GM19395 (cell line): ENCODE results near the gene OR5AS1.
"Not testable (repeated sequence)": the region's sequence is repeated elsewhere in the genome, so short reads cannot be mapped to it uniquely, and the experiment has no call there.

Experiments used
- ATAC-seq: cut with Tn5 transposase; IDR thresholded peaks from one replicate; pipeline ENCODE4 v1.9.1; 2021; ENCODE audit warnings: mild to moderate bottlenecking, moderate library complexity; ENCODE audit not compliant: unreplicated experiment

OR5AS1 gene

DNA sequence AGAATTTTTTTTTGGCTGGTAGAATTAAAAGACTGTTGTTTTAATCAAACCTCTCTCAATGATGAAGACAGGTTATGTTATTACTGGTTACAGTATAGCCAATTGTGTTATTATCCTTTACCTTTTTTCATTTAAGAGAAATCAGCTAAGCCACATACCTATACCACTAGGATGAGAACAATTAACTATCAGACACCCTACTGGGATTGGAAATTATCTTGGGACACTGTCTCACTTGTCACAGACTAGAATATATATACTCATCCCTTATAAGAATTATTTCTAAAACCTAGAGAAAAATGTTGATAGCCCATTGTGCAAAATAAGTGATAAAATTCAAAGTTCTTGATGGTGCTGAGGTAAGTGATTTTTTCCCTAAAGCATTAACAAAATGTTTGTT lies at the start of gene OR5AS1:
Gene OR5AS1, plus strand, starts transcription at position 301 of the 400 bp plus-strand sequence. CDS start 2,765 bp downstream, outside the sequence.
- ATAC-seq: no peak

DNA sequence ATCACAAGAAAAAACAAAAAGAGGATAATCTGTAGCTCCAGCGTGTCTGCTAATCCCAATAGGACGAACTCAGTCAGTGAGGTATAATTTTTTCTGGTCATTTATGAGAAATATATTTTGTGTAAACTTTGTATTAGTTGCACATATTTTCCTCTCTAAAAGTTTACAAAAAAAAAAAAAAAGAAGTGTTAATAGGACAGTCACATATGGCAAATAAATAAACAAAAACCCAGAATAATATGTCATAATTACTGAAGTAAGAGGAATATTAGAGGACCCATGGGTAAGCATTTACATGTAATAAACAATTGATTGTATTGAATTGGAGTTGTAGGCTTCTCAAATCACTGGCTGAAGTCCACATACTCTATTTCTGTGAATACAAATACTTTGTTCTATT lies 32.9 kb upstream of the OR5AS1 start, which contains the start of gene OR5F1:
Gene OR5F1, minus strand, starts transcription at position 101 of the 400 bp plus-strand sequence. Its CDS starts 0 bp downstream, at position 101.
- ATAC-seq: no peak

DNA sequence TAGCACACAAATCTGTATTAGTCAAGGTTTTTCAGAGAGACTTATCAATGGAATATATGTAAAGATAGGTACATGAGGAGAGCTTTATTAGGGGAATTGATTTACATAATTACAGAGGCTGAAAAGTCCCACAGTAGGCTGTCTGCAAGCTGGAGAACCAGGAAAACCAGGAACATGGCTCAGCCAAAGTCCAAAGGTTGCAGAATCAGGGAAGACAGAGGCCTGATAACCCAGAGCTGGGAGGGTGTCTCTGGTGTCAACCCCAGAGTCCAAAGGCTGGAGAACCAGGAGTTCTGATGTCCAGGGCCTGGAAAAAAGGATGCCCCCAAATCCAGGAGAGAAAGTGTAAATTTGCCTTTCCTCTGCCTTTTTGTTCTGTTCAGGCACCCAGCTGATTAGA lies 16.7 kb upstream of the OR5AS1 start:
- no peak for ATAC-seq

DNA sequence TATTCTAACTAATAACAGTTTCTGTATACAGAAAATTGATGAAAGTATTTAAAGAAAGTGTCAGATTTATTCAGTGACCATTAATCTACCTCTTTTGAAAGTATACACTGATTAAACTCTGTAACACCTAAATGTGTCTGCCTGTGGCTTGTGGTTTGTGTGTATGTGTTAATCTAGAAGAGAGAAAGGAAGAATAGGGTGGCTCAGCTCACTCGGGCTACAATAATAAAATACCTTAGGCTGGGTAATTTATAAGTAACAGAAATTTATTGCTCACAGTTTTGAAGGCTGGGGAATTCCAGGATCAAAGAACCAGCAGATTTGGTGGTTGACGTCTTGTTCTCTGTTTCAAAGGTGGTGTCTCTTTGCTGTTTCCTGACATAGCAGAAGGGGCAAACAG lies 13.6 kb upstream of the OR5AS1 start:
- ATAC-seq: no peak

DNA sequence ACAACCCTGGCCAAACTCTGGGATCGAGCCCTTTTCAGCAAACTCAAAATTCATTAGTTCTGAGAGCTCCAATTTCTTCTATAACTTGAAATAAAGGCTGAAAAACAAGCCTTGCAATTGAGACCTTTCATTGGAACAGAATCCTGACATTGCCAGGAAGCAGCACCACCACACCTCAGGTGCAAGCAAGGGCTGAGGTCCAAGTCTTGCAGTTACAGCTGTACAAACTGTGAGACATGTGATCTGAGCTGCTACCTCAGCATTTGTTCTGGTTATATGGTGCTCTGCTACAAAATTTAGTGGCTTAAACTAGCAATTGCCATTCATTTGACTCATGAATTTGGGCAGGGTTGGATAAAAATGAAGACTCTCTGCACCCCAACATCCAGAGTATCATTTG lies 18.1 kb downstream of the OR5AS1 start:
- ATAC-seq: no peak

DNA sequence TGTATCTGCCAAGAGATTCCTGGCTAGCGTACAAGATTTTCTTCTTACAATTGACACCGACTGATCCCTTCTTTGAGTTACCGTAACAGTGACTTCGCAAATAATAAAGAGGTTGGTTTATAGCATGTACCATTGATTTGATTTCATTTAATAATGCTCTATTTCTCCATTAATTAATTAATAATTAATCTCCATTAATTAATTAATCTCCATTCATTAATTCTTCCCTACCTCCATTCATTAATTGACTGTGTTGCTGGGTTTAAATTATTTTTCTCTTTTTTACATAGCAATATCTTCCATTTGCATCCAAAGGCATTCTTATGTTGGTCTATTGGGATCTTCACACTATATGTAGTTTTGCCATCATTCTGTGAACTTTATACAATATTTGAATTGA lies 21.0 kb downstream of the OR5AS1 start:
- no peak for ATAC-seq

DNA sequence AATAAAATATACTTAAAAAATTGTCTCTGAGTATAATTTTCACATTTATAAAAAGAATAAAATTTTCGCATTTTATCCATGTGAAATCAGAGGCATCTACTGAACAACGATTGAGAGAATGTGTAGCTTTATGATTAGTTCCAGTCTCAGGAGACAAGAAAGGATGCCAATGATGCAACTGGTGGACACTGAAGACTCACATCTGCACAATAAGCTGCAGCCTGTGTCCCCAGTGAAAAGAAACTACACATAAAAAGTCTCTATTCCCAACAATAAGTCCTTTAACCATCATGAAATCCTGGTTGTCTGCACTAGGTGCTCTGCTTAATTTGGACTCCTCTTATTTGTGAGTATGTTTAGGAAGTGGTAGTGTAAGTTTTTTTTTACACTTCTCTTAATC lies 22.0 kb downstream of the OR5AS1 start:
- ATAC-seq: no peak

DNA sequence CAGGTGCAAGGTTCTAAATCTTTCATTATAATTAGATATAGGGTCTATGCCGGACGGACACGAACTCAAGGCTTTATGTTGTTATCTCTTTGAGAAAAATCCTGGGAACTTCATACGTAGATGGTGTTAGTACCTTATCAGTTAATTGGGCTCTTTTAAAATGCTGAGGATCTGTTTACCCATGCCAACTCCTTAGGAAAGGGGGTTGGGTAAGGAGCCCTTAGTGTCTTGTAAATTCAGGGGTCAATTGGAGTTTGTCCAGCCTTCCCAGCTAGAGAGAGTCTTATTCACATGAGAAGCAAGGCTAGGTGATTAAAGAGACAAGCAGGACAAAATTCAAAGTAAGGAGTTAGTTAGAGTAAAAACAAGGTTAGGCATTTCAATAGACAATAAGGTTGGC lies 28.9 kb downstream of the OR5AS1 start:
- ATAC-seq: not testable (repeated sequence)

DNA sequence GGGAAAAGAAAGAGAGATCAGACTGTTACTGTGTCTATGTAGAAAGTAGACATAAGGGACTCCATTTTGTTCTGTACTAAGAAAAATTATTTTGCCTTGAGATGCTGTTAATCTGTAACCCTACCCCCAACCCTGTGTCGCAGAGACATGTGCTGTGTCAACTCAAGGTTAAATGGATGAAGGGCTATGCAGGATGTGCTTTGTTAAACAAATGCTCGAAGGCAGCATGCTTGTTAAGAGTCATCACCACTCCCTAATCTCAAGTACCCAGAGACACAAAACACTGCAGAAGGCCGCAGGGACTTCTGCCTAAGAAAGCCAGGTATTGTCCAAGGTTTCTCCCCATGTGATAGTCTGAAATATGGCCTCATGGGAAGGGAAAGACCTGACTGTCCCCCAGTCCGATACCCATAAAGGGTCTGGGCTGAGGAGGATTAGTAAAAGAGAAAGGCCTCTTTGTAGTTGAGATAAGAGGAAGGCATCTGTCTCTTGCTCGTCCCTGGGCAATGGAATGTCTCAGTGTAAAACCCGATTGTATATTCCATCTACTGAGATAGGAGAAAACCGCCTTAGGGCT lies 30.3 kb downstream of the OR5AS1 start:
- ATAC-seq: not testable (repeated sequence)

DNA sequence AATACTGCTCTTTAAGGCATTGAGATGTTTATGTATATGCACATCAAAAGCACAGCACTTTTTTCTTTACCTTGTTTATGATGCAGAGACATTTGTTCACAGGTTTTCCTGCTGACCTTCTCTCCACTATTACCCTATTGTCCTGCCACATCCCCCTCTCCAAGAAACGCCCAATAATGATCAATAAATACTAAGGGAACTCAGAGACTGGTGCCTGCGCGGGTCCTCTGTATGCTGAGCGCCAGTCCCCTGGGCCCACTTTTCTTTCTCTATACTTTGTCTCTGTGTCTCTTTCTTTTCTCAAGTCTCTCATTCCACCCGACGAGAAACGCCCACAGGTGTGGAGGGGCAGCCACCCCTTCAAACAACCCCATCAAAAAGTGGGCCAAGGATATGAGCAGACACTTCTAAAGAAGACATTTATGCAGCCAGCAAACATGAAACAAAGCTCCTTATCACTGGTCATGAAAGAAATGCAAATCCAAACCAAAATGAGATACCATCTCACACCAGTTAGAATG lies 30.9 kb downstream of the OR5AS1 start:
- not testable (repeated sequence) for ATAC-seq

DNA sequence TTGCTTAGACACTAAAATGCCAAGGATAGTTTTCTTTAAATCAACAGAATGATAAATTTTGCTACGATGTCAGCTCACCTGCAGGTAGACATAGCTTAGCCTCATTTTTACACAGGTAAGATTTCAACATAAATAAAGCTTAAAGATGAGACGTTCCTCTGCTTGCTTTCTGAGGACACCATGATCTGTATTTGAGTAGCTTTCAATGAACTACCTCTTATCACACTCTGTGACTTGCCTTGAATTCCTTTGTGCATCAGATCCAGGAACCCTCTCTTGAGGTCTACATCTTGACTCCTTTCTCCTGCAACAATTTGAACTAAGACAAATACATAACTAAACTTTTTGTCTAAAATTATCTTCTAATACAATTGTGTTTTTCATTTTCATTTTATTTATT lies 39.5 kb downstream of the OR5AS1 start:
- ATAC-seq: no peak
